ENCODE measurements around the gene CCDC170. TPM values are rescaled to one million over a fixed set of nuclear protein-coding genes. Genes with fewer than 3 reads are reported as not detected.

The CCDC170 gene
- total and polyA plus RNA-seq, 2 of the 8 experiments (the other 6 are each of a cell fraction or from before 2014, with no cell fraction given): 0.06 to 0.09 TPM

DNA sequence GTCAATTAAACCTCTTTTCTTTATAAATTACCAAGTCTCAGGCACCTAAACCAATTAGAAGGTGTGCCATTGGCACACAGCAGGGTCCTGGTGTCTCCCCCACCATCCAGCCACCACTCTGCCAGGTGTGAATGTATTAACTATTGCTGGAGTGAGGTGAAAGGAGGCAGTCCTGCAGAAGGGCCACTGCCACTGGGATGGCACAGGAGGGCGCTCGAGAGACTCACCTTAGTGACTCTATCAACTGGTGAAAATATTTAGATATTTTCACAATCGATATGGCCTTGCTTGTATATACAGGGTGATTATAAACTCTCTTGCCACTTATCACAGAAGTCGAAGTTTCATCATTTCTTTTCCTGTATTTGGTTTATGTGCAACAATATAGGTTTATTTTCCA, 168.1 kb downstream of the CCDC170 start:
- no peak overlapping the region for H4K5ac ChIP-seq (ENCODE audit: insufficient read length, low read depth, low read length)
- no peaks in the 10 kb centered on the region for H4K20me1 ChIP-seq (replicated peaks in 1 of 2; ENCODE audit: control insufficient read depth in 1 of 2, insufficient read depth in 2 of 2, low read length in 2 of 2)
- ChIA-PET CTCF (ENCODE audit: partially characterized antibody) (interaction anchor here (1.0 to 3.0 kb wide), 8 partner anchors 10 to 637 kb away, joined by 3 to 18 read pairs (median 4); no protein-coding TSS in a partner anchor), POLR2A (ENCODE audit: partially characterized antibody) (no interaction called here)
- H3K56ac ChIP-seq (replicated peaks; ENCODE audit: insufficient read length, low read depth, low read length): no peak overlapping the region
- no peaks in the 10 kb centered on the region for H3K79me2 ChIP-seq (ENCODE audit: control insufficient read depth in 1 of 2, insufficient read depth in 2 of 2, low read length in 2 of 2)
- no peak overlapping the region for H2BK15ac ChIP-seq (ENCODE audit: low read length)
- no peak overlapping the region for H3K27ac ChIP-seq (ENCODE audit: low read depth, low read length)
- H2AK5ac ChIP-seq (ENCODE audit: low read depth, low read length): no peak overlapping the region
- no peak overlapping the region for H4K8ac ChIP-seq (ENCODE audit: extremely low read depth, insufficient read depth, low read length)
- H3K9me3 ChIP-seq (ENCODE audit: insufficient read depth in 2 of 2, low read depth in 1 of 2, low read length in 1 of 2): no peaks in the 10 kb centered on the region
- H3K14ac ChIP-seq (ENCODE audit: insufficient read length): no peak overlapping the region
- no peak overlapping the region for H3K9ac ChIP-seq (replicated peaks in 1 of 4; ENCODE audit: extremely low read depth in 1 of 4, low read depth in 3 of 4, low read length in 3 of 4)
- peak in 1 of 2 experiments; percentile 70 for DNase-seq (ENCODE audit: low read depth in 1 of 2, low spot score in 2 of 2)
- H3K36me3 ChIP-seq (ENCODE audit: control insufficient read depth in 2 of 4, insufficient read depth in 4 of 4, low read length in 3 of 4): no peaks in the 10 kb centered on the region
- no peaks in the 10 kb centered on the region for H3K23me2 ChIP-seq (ENCODE audit: low read depth, low read length)
- H3K4me3 ChIP-seq (ENCODE audit: extremely low read depth in 1 of 4, insufficient read depth in 2 of 4, low read depth in 3 of 4, low read length in 4 of 4): no peak overlapping the region
- H4K91ac ChIP-seq (replicated peaks; ENCODE audit: insufficient read length, low read length): no peak overlapping the region
- H3K4me2 ChIP-seq (ENCODE audit: insufficient read depth in 1 of 2, low read depth in 2 of 2, low read length in 2 of 2): no peak overlapping the region
- TF ChIP-seq GTF2F1 (IDR thresholded peaks at IDR 0.05; ENCODE audit: borderline replicate concordance, low read depth, low read length) (no peak), RAD21 (IDR thresholded peaks at IDR 0.05 in 1 of 2, conservative IDR thresholded peaks at IDR 0.05 in 1 of 2; ENCODE audit: low read depth in 2 of 2, low read length in 2 of 2) (peak; percentile 59 to 70)
- TF ChIP-seq, protein P1, sequence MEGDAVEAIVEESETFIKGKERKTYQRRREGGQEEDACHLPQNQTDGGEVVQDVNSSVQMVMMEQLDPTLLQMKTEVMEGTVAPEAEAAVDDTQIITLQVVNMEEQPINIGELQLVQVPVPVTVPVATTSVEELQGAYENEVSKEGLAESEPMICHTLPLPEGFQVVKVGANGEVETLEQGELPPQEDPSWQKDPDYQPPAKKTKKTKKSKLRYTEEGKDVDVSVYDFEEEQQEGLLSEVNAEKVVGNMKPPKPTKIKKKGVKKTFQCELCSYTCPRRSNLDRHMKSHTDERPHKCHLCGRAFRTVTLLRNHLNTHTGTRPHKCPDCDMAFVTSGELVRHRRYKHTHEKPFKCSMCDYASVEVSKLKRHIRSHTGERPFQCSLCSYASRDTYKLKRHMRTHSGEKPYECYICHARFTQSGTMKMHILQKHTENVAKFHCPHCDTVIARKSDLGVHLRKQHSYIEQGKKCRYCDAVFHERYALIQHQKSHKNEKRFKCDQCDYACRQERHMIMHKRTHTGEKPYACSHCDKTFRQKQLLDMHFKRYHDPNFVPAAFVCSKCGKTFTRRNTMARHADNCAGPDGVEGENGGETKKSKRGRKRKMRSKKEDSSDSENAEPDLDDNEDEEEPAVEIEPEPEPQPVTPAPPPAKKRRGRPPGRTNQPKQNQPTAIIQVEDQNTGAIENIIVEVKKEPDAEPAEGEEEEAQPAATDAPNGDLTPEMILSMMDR (IDR thresholded peaks at IDR 0.05; ENCODE audit: control extremely low read depth in 1 of 3, insufficient read depth in 1 of 3, low read depth in 1 of 3, low read length in 3 of 3): peak; percentile 70 to 76 (median 72)
- H2BK120ac ChIP-seq (replicated peaks; ENCODE audit: low read depth, low read length): no peak overlapping the region
- peak; percentile 75 for FAIRE-seq
- no peak overlapping the region for H2BK5ac ChIP-seq (ENCODE audit: low read depth, low read length)
- H2AFZ ChIP-seq (ENCODE audit: low read length): no peak overlapping the region; the same call in 1 of the 2 replicates
- H3K18ac ChIP-seq (ENCODE audit: extremely low read depth, low read length): no peak overlapping the region
- H2BK20ac ChIP-seq (ENCODE audit: low read length): no peak overlapping the region
- no peak overlapping the region for H3K4ac ChIP-seq (replicated peaks; ENCODE audit: insufficient read length, low read depth, low read length)
- H3K23ac ChIP-seq (ENCODE audit: insufficient read length): no peak overlapping the region
- H3K4me1 ChIP-seq (replicated peaks in 1 of 4; ENCODE audit: control insufficient read depth in 3 of 4, insufficient read depth in 4 of 4, low read length in 3 of 4): no peaks in the 10 kb centered on the region
- no peak overlapping the region for H2BK12ac ChIP-seq (ENCODE audit: low read depth, low read length)
- H3K27me3 ChIP-seq (replicated peaks in 1 of 4; ENCODE audit: control insufficient read depth in 3 of 4, extremely low read depth in 1 of 4, insufficient read depth in 3 of 4, low read length in 3 of 4): no peaks in the 10 kb centered on the region
- WGBS, 2 experiments (ENCODE audit: extremely low coverage in 1 of 2, insufficient coverage in 1 of 2, insufficient read length in 1 of 2, insufficient replicate concordance in 2 of 2, low coverage in 1 of 2, low lambda C conversion rate in 2 of 2, missing lambda C conversion rate in 1 of 2): 45% methylated on average over 4 of the region's 4 CpGs; no CpG with 5 or more reads in 1 of the 2 experiments
- no peaks in the 10 kb centered on the region for H3K79me1 ChIP-seq (ENCODE audit: low read depth, low read length)
